ENCODE measurements around the gene DEDD.

DEDD gene

DNA sequence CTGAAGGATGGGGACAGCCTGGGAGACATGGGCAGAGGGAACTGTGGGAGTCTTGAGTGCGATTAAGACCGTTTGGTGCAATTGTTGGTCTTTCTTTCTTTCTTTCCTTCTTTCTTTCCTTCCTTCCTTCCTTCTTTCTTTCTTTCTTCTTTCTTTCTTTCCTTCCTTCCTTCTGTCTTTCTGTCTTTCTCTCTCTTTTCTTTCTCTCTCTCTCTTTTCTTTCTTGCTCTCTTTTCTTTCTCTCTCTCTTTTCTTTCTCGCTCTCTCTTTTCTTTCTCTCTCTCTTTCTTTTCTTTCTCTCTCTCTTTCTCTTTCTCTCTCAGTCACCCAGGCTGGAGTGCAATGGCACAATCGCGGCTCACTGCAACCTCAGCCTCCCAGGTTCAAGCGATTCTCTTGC lies 37.2 kb downstream of the DEDD start:
- Histone ChIP-seq H3K27me3 (replicated peaks; ENCODE audit: control insufficient read depth, insufficient read depth, low read length) (no peaks in the 10 kb centered on the region), H3K36me3 (ENCODE audit: control insufficient read depth, insufficient read depth, low read length) (peaks cover 4% of the 10 kb centered on the region), H3K4me3 (replicated peaks; ENCODE audit: low read depth, low read length) (no peak overlapping the region)
- DNase-seq (ENCODE audit: extremely low read depth, insufficient read length), result no peak
- TF ChIP-seq, protein P1, sequence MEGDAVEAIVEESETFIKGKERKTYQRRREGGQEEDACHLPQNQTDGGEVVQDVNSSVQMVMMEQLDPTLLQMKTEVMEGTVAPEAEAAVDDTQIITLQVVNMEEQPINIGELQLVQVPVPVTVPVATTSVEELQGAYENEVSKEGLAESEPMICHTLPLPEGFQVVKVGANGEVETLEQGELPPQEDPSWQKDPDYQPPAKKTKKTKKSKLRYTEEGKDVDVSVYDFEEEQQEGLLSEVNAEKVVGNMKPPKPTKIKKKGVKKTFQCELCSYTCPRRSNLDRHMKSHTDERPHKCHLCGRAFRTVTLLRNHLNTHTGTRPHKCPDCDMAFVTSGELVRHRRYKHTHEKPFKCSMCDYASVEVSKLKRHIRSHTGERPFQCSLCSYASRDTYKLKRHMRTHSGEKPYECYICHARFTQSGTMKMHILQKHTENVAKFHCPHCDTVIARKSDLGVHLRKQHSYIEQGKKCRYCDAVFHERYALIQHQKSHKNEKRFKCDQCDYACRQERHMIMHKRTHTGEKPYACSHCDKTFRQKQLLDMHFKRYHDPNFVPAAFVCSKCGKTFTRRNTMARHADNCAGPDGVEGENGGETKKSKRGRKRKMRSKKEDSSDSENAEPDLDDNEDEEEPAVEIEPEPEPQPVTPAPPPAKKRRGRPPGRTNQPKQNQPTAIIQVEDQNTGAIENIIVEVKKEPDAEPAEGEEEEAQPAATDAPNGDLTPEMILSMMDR (IDR thresholded peaks at IDR 0.05; ENCODE audit: insufficient read depth, low read length, poor library complexity, severe bottlenecking), result no peak

DNA sequence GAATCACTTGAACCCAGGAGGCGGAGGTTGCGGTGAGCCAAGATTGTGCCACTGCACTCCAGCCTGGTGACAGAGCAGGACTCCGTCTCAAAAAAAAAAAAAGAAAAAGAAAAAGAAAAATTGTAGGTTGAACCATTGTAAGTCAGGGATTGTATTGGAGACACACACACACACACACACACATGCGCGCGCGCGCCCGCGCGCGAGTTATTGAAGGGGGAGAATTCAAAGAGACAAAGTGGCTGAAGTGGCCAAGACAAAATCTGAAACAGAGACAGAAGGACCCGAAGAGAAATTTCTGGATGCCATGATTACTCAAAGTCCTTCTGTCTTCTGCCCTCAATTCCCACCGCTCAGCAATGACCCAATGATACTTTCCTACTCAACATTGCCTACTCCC lies 38.0 kb downstream of the DEDD start:
- TF ChIP-seq, protein P1 (IDR thresholded peaks at IDR 0.05; ENCODE audit: insufficient read depth, low read length, poor library complexity, severe bottlenecking), result no peak
- H3K4me3 ChIP-seq (replicated peaks; ENCODE audit: low read depth, low read length), result no peak overlapping the region
- DNase-seq (ENCODE audit: extremely low read depth, insufficient read length), result no peak
- no peaks in the 10 kb centered on the region for H3K36me3 ChIP-seq (ENCODE audit: control insufficient read depth, insufficient read depth, low read length)
- no peaks in the 10 kb centered on the region for H3K27me3 ChIP-seq (replicated peaks; ENCODE audit: control insufficient read depth, insufficient read depth, low read length)

DNA sequence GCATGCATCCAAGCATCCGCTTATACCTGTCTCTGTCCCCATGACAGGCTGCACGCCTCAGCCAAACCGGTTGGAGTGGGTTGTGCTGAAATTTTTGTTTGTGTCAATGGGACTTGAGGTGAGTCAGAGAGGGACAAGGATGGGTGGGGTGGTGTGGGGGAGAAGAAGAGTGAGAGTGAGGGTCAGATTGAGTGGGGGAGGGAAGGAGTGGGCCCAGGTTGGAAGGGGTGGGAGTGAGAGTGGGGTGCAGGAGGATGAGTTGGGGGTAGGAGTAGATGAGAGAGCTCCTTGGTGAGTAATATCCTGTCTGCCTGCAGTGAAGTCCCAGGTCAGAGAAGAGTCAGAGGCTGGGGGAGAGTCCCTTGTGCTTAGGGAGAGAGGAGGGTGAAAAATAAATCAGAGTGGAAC lies 39.8 kb downstream of the DEDD start:
- Histone ChIP-seq H3K36me3 (ENCODE audit: control insufficient read depth, insufficient read depth, low read length) (no peaks in the 10 kb centered on the region), H3K4me3 (replicated peaks; ENCODE audit: low read depth, low read length) (no peak overlapping the region), H3K27me3 (replicated peaks; ENCODE audit: control insufficient read depth, insufficient read depth, low read length) (no peaks in the 10 kb centered on the region)
- DNase-seq (ENCODE audit: extremely low read depth, insufficient read length), result no peak
- TF ChIP-seq, protein P1 (IDR thresholded peaks at IDR 0.05; ENCODE audit: insufficient read depth, low read length, poor library complexity, severe bottlenecking), result no peak

DNA sequence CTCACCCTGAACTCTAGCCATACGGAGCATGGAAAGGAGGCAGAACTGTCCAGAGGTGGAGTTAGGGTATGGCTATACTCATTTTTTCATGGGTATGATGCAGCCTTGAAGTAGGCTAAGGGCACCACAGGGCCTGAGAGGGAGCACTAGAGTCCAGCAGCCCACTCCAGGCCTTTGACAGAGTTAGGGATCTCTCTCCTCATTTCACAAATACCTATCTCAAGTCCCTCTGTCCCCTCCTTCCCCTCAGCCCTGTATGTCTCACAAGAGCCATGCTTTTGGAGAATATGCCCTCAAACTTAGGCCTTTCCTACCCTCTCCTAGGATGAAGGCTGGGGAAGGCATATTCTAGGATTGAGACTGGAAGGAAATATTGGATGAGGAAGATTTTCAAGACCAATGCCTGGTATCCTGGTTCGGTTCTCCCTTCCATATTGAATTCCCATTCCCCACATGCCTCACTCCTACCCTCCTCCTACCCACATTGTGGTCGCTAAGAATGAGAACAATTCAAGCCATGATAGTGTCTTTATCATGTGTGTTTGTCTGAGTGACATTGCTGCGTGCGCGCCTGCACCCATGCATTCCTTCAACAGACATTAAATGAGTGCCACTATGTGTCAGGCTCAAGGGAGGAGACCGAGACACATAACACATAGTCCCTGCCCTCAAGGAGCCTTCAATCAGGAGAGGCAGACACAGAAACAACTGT lies 40.5 kb downstream of the DEDD start:
- Histone ChIP-seq H3K36me3 (ENCODE audit: control insufficient read depth, insufficient read depth, low read length) (no peaks in the 10 kb centered on the region), H3K27me3 (replicated peaks; ENCODE audit: control insufficient read depth, insufficient read depth, low read length) (no peaks in the 10 kb centered on the region), H3K4me3 (replicated peaks; ENCODE audit: low read depth, low read length) (no peak overlapping the region)
- no peak for DNase-seq (ENCODE audit: extremely low read depth, insufficient read length)
- TF ChIP-seq, protein P1 (IDR thresholded peaks at IDR 0.05; ENCODE audit: insufficient read depth, low read length, poor library complexity, severe bottlenecking), result no peak

DNA sequence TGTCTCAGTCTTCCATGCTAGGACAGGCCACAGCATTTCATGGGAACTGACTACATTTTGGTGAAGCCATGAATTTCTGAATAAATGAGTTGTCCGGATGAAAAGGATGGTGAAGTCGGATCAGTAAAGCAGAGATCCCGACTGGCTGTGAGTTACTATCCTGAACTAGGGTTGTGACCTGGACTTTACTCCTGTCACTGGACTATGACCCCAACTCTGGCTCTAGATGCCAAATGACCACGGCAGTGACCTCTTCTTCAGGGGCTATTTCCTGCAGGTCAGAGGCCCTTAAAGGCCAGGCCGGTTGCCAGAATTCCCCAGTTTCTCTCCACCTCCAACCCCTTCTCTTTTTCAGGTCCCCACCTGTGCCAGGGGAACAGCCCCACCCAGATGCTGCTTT lies 41.4 kb downstream of the DEDD start:
- no peak overlapping the region for H3K4me3 ChIP-seq (replicated peaks; ENCODE audit: low read depth, low read length)
- H3K27me3 ChIP-seq (replicated peaks; ENCODE audit: control insufficient read depth, insufficient read depth, low read length), result no peaks in the 10 kb centered on the region
- no peak for DNase-seq (ENCODE audit: extremely low read depth, insufficient read length)
- TF ChIP-seq, protein P1 (IDR thresholded peaks at IDR 0.05; ENCODE audit: insufficient read depth, low read length, poor library complexity, severe bottlenecking), result no peak
- no peaks in the 10 kb centered on the region for H3K36me3 ChIP-seq (ENCODE audit: control insufficient read depth, insufficient read depth, low read length)

DNA sequence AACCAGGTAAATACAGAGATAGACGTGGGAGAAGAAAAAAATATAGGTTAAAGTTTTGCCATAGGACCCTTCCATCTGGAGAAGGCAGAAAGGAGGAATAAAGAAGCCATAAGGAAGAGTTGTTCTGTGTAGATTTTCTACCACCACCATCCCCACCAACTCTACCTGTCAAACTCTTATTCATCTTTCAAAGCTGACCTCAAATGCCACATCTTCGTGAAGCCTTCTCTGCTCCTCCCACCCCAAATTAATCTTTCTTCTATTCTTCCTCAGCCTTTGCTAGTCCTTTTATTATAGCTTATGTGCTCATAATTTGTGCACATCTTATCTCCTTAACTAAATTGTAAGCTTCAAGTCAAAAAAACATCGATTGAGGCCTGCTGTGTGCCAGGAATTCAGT lies 41.9 kb downstream of the DEDD start:
- Histone ChIP-seq H3K27me3 (replicated peaks; ENCODE audit: control insufficient read depth, insufficient read depth, low read length) (no peaks in the 10 kb centered on the region), H3K4me3 (replicated peaks; ENCODE audit: low read depth, low read length) (no peak overlapping the region), H3K36me3 (ENCODE audit: control insufficient read depth, insufficient read depth, low read length) (no peaks in the 10 kb centered on the region)
- DNase-seq (ENCODE audit: extremely low read depth, insufficient read length), result no peak
- TF ChIP-seq, protein P1 (IDR thresholded peaks at IDR 0.05; ENCODE audit: insufficient read depth, low read length, poor library complexity, severe bottlenecking), result no peak

Measured in GM06990 (cell line).